Neural progenitor cell (in vitro differentiated cells): Measurements from ENCODE around the gene UBE2L3.
"Not testable (repeated sequence)": the region's sequence is repeated elsewhere in the genome, so short reads cannot be mapped to it uniquely, and the experiment has no call there.

Experiments used
- EZH2 ChIP-seq: fragments of 200-600 bp; sonication (generic); IDR thresholded peaks from 2 replicates; pipeline ENCODE4 v1.6.1; 2017; ENCODE audit warnings: antibody characterized with exemption, mild to moderate bottlenecking, moderate library complexity
- TF ChIP-seq, protein P1 (sequence below): fragments of 200-600 bp; sonication (generic); IDR thresholded peaks from 2 replicates; pipeline ENCODE4 v1.5.1; 2017; ENCODE audit warnings: antibody characterized with exemption, mild to moderate bottlenecking

DNA sequence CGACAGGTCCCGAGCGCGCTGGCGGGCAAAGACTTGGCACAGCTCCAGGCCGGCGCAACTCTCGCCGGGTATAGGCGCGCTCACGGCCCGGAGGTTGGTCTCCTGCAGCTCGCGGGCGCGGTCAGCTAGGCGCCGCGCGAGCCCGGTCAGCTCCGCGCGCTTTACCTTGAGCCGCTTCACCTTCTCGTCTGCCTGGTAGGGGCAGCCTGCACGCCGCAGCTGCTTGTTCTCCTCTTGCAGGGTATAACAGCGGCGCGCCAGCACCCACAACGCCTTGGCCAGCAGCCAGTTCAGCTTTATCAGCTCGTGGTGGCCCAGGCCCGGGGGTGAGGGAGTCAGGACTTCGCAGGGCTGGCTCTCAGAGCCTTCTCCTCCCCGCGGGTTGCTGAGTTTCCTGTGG lies 18.0 kb upstream of the UBE2L3 start:
- TF ChIP-seq, protein P1, sequence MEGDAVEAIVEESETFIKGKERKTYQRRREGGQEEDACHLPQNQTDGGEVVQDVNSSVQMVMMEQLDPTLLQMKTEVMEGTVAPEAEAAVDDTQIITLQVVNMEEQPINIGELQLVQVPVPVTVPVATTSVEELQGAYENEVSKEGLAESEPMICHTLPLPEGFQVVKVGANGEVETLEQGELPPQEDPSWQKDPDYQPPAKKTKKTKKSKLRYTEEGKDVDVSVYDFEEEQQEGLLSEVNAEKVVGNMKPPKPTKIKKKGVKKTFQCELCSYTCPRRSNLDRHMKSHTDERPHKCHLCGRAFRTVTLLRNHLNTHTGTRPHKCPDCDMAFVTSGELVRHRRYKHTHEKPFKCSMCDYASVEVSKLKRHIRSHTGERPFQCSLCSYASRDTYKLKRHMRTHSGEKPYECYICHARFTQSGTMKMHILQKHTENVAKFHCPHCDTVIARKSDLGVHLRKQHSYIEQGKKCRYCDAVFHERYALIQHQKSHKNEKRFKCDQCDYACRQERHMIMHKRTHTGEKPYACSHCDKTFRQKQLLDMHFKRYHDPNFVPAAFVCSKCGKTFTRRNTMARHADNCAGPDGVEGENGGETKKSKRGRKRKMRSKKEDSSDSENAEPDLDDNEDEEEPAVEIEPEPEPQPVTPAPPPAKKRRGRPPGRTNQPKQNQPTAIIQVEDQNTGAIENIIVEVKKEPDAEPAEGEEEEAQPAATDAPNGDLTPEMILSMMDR: not testable (repeated sequence)
- TF ChIP-seq EZH2: not testable (repeated sequence)
